H9 (cell line): ENCODE data around the gene CYB5A. TPM values are rescaled to one million over a fixed set of nuclear protein-coding genes. Genes with fewer than 3 reads are reported as not detected.

ENCODE experiments used
- DNase-seq: peaks from one replicate; pipeline ENCODE4 v3.0.0-alpha.2; 2017
- H2AFZ ChIP-seq: one replicate; pipeline ENCODE4 v1.6.1; 2013; ENCODE audit warnings: mild to moderate bottlenecking, low read length, control low read depth, moderate library complexity
- H2AK5ac ChIP-seq: 2 replicates; pipeline ENCODE4 v1.6.1; 2013; ENCODE audit warnings: low read length, control low read depth, mixed read lengths; ENCODE audit not compliant: insufficient read length
- H2BK120ac ChIP-seq: one replicate; pipeline ENCODE4 v1.6.1; 2013; ENCODE audit warnings: low read depth, mild to moderate bottlenecking, low read length, control low read depth, inconsistent platforms; ENCODE audit not compliant: poor library complexity, severe bottlenecking
- H2BK12ac ChIP-seq: 2 replicates; pipeline ENCODE4 v1.6.1; 2013; ENCODE audit warnings: low read length, control low read depth, mixed read lengths, low read depth; ENCODE audit not compliant: insufficient read length
- H2BK15ac ChIP-seq: 2 replicates; pipeline ENCODE4 v1.6.1; 2013; ENCODE audit warnings: low read depth, low read length, control low read depth
- H2BK20ac ChIP-seq: one replicate; pipeline ENCODE4 v1.6.1; 2013; ENCODE audit warnings: low read depth, mild to moderate bottlenecking, low read length, control low read depth, inconsistent platforms; ENCODE audit not compliant: poor library complexity, severe bottlenecking
- H2BK5ac ChIP-seq: 2 replicates; pipeline ENCODE4 v1.6.1; 2013; ENCODE audit warnings: low read length, control low read depth, mixed read lengths; ENCODE audit not compliant: insufficient read length
- H3K14ac ChIP-seq: 2 replicates; pipeline ENCODE4 v1.6.1; 2013; ENCODE audit warnings: low read length, control low read depth; ENCODE audit not compliant: insufficient read depth
- H3K18ac ChIP-seq: 2 replicates; pipeline ENCODE4 v1.6.1; 2013; ENCODE audit warnings: low read depth, mild to moderate bottlenecking, mixed read lengths, low read length, control low read depth; ENCODE audit not compliant: insufficient read length
- H3K23ac ChIP-seq: 2 replicates; pipeline ENCODE4 v1.6.1; 2013; ENCODE audit warnings: low read length, control low read depth, mixed read lengths, low read depth; ENCODE audit not compliant: insufficient read length
- H3K23me2 ChIP-seq: 2 replicates; pipeline ENCODE4 v1.6.1; 2013; ENCODE audit warnings: low read depth, mild to moderate bottlenecking, mixed read lengths, low read length, control low read depth; ENCODE audit not compliant: insufficient read length, poor library complexity, severe bottlenecking
- H3K27ac ChIP-seq: 2 replicates; pipeline ENCODE4 v1.5.1; 2013; ENCODE audit warnings: low read length, control low read depth, mixed read lengths, low read depth; ENCODE audit not compliant: insufficient read length
- H3K27me3 ChIP-seq: 2 replicates; pipeline ENCODE4 v1.6.1; 2013; ENCODE audit warnings: low read length, control low read depth, inconsistent platforms; ENCODE audit not compliant: insufficient read depth
- H3K4ac ChIP-seq: 2 replicates; pipeline ENCODE4 v1.6.1; 2013; ENCODE audit warnings: low read depth, mild to moderate bottlenecking, control low read depth, inconsistent platforms, low read length, moderate library complexity
- H3K4me1 ChIP-seq: 2 replicates; pipeline ENCODE4 v1.6.1; 2013; ENCODE audit warnings: low read length, control low read depth, inconsistent platforms; ENCODE audit not compliant: insufficient read depth
- H3K4me2 ChIP-seq: 2 replicates; pipeline ENCODE4 v1.6.1; 2013; ENCODE audit warnings: low read length, control low read depth, mixed read lengths; ENCODE audit not compliant: insufficient read length, insufficient read depth
- H3K56ac ChIP-seq: 2 replicates; pipeline ENCODE4 v1.6.1; 2013; ENCODE audit warnings: low read depth, mild to moderate bottlenecking, mixed read lengths, low read length, control low read depth; ENCODE audit not compliant: insufficient read length
- H3K79me1 ChIP-seq: 2 replicates; pipeline ENCODE4 v1.6.1; 2013; ENCODE audit warnings: low read depth, mild to moderate bottlenecking, moderate library complexity, low read length, control low read depth, inconsistent platforms; ENCODE audit not compliant: insufficient read depth, poor library complexity, severe bottlenecking
- H3K79me2 ChIP-seq: 2 replicates; pipeline ENCODE4 v1.6.1; 2013; ENCODE audit warnings: low read length, control low read depth, inconsistent platforms; ENCODE audit not compliant: insufficient read depth
- H3K9ac ChIP-seq: 2 replicates; pipeline ENCODE4 v1.6.1; 2013; ENCODE audit warnings: low read length, control low read depth, mixed read lengths; ENCODE audit not compliant: insufficient read length; ENCODE audit errors: extremely low read depth
- H3K9me3 ChIP-seq: one replicate; pipeline ENCODE4 v1.6.1; 2013; ENCODE audit warnings: low read depth, low read length, inconsistent platforms; ENCODE audit not compliant: control insufficient read depth
- H3T11ph ChIP-seq: one replicate; pipeline ENCODE4 v1.6.1; 2013; ENCODE audit warnings: mild to moderate bottlenecking, low read length, control low read depth, inconsistent platforms
- H4K20me1 ChIP-seq: one replicate; pipeline ENCODE4 v1.6.1; 2013; ENCODE audit not compliant: control insufficient read depth, insufficient read length, insufficient read depth
- H4K5ac ChIP-seq: 2 replicates; pipeline ENCODE4 v1.6.1; 2013; ENCODE audit warnings: low read depth, mild to moderate bottlenecking, mixed read lengths, low read length, control low read depth; ENCODE audit not compliant: insufficient read length
- H4K8ac ChIP-seq: replicated peaks from 2 replicates; pipeline ENCODE4 v1.6.1; 2013; ENCODE audit warnings: low read length, control low read depth, mixed read lengths, low read depth; ENCODE audit not compliant: insufficient read length
- H4K91ac ChIP-seq: 2 replicates; pipeline ENCODE4 v1.6.1; 2013; ENCODE audit warnings: low read depth, mild to moderate bottlenecking, moderate library complexity, mixed read lengths, low read length, control low read depth; ENCODE audit not compliant: insufficient read length
- H3K27ac Mint-ChIP-seq, 3 experiments: 2 replicates in 2 of 3; 3 replicates in 1 of 3; pipeline ENCODE4 v1.8.0; 2020 to 2021; ENCODE audit warnings: mixed read lengths in 3 of 3, mild to moderate bottlenecking in 1 of 3, moderate library complexity in 1 of 3
- H3K27me3 Mint-ChIP-seq: 2 replicates; pipeline ENCODE4 v1.8.0; 2021; ENCODE audit warnings: low read depth, mild to moderate bottlenecking, moderate library complexity, mixed read lengths
- H3K36me3 Mint-ChIP-seq, 3 experiments: 2 replicates in 2 of 3; 3 replicates in 1 of 3; pipeline ENCODE4 v1.8.0; 2020 to 2021; ENCODE audit warnings: low read depth in 3 of 3, mixed read lengths in 3 of 3; ENCODE audit not compliant: insufficient read depth in 1 of 3
- H3K4me1 Mint-ChIP-seq, 2 experiments: 2 replicates each; pipeline ENCODE4 v1.8.0; 2020; ENCODE audit warnings: mixed read lengths in 2 of 2
- H3K4me3 Mint-ChIP-seq, 2 experiments: 2 replicates in 1 of 2; 3 replicates in 1 of 2; pipeline ENCODE4 v1.8.0; 2020 to 2021; ENCODE audit warnings: mild to moderate bottlenecking in 2 of 2, mixed read lengths in 2 of 2, moderate library complexity in 1 of 2
- H3K9me3 Mint-ChIP-seq, 2 experiments: 2 replicates in 1 of 2; 3 replicates in 1 of 2; pipeline ENCODE4 v1.8.0; 2020; ENCODE audit warnings: mild to moderate bottlenecking in 2 of 2, mixed read lengths in 2 of 2, moderate library complexity in 1 of 2
- WGBS: extraction: QIAGEN DNeasy Blood & Tissue Kit; methylation state at CpG from one replicate; pipeline ENCODE4 v1.1.7; 2013; ENCODE audit warnings: missing lambda C conversion rate, low lambda C conversion rate, mixed read lengths; ENCODE audit not compliant: insufficient read length; ENCODE audit errors: extremely low coverage; 5-methylcytosine and 5-hydroxymethylcytosine counted together
- total RNA-seq: library from RNA; stranded (reverse); gene quantifications from 2 replicates; pipeline ENCODE4 v1.2.1, GENCODE V29; 2021
- TF ChIP-seq, protein P1 (sequence below): fragments of 200-600 bp; sonication (generic); conservative IDR thresholded peaks from 3 replicates; pipeline ENCODE4 v1.8.0; 2021; ENCODE audit warnings: antibody characterized with exemption, mild to moderate bottlenecking

CYB5A gene
- total RNA-seq, 1 experiment from 2014 or later: 93.2 TPM

DNA sequence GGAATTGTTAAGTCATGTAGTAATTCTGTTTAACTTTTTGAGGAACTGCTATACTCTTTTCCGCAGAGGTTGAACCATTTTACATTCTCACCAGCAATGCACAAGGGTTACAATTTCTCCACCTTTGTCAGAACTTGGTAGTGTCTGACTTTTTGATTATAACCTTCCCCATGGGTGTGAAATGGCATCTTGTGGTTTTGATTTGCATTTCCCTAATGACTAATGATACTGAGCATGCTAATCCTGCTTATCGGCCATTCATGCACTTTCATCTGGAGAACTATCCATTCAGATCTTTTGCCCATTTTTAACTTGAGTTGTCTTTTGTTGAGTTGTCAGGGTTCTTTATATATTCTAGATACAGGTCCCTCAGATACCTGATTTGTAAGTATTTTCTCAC, 47.2 kb downstream of the CYB5A start:
- Histone ChIP-seq H3K79me2 (no peaks in the 10 kb centered on the region), H3K23ac (no peak overlapping the region), H3K27ac (no peak overlapping the region), H2BK20ac (no peak overlapping the region), H2AK5ac (no peak overlapping the region), H2BK15ac (no peak overlapping the region), H4K5ac (no peak overlapping the region), H3K14ac (no peak overlapping the region), H4K20me1 (no peaks in the 10 kb centered on the region), H3T11ph (no peak overlapping the region), H2BK120ac (no peak overlapping the region), H3K4ac (no peak overlapping the region), H3K9me3 (no peaks in the 10 kb centered on the region), H3K4me1 (no peaks in the 10 kb centered on the region; the same call in 1 of the 2 replicates), H3K9ac (no peak overlapping the region), H3K18ac (no peak overlapping the region), H3K79me1 (no peaks in the 10 kb centered on the region), H3K23me2 (no peaks in the 10 kb centered on the region), H3K56ac (no peak overlapping the region), H3K4me2 (no peak overlapping the region), H4K91ac (no peak overlapping the region), H2BK5ac (no peak overlapping the region), H2AFZ (no peak overlapping the region), H2BK12ac (no peak overlapping the region), H3K27me3 (no peaks in the 10 kb centered on the region), H4K8ac (no peak overlapping the region)
- Mint-ChIP-seq H3K27ac (no peak overlapping the region), H3K4me3 (no peak overlapping the region), H3K4me1 (peaks cover 12 to 21% of the 10 kb centered on the region in 2 experiments), H3K36me3 (peaks cover 0 to under 1% (median under 1%) of the 10 kb centered on the region in 3 experiments; a peak in 4 of 7 replicates), H3K9me3 (no peaks in the 10 kb centered on the region; a peak in 1 of 5 replicates), H3K27me3 (peaks cover 4% of the 10 kb centered on the region; the same call in 1 of the 2 replicates)
- WGBS: no CpG with 5 or more reads among the region's 2 CpGs
- DNase-seq: no peak
- TF ChIP-seq, protein P1, sequence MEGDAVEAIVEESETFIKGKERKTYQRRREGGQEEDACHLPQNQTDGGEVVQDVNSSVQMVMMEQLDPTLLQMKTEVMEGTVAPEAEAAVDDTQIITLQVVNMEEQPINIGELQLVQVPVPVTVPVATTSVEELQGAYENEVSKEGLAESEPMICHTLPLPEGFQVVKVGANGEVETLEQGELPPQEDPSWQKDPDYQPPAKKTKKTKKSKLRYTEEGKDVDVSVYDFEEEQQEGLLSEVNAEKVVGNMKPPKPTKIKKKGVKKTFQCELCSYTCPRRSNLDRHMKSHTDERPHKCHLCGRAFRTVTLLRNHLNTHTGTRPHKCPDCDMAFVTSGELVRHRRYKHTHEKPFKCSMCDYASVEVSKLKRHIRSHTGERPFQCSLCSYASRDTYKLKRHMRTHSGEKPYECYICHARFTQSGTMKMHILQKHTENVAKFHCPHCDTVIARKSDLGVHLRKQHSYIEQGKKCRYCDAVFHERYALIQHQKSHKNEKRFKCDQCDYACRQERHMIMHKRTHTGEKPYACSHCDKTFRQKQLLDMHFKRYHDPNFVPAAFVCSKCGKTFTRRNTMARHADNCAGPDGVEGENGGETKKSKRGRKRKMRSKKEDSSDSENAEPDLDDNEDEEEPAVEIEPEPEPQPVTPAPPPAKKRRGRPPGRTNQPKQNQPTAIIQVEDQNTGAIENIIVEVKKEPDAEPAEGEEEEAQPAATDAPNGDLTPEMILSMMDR: no peak
